HG02870 (cell line): ENCODE results near the gene ELFN2.
"Not testable (repeated sequence)": the region's sequence is repeated elsewhere in the genome, so short reads cannot be mapped to it uniquely, and the experiment has no call there.

ENCODE experiments used
- ATAC-seq: cut with Tn5 transposase; IDR thresholded peaks from one replicate; pipeline ENCODE4 v1.9.1; 2021; ENCODE audit warnings: mild to moderate bottlenecking, moderate library complexity; ENCODE audit not compliant: unreplicated experiment

ELFN2 gene

DNA sequence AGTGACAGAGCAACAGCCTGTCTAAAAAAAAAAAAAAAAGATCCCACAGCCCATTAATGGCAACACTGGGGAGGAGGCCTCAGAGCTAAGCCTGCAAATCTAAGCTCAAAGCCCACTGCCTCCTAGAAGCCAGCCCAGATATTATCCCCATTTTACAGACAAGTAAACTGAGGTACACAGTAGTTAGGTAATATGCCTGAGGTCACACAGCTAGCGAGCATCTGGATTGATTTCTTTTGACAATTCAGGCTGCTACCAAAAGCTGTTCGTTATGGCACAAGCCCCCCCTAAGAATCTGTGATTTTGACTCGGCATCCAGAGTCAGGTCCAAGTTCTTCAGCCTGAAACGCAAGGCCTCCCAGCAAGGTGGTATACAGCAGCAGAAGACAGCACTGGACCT, 13.7 kb downstream of the ELFN2 start:
- no peak for ATAC-seq

DNA sequence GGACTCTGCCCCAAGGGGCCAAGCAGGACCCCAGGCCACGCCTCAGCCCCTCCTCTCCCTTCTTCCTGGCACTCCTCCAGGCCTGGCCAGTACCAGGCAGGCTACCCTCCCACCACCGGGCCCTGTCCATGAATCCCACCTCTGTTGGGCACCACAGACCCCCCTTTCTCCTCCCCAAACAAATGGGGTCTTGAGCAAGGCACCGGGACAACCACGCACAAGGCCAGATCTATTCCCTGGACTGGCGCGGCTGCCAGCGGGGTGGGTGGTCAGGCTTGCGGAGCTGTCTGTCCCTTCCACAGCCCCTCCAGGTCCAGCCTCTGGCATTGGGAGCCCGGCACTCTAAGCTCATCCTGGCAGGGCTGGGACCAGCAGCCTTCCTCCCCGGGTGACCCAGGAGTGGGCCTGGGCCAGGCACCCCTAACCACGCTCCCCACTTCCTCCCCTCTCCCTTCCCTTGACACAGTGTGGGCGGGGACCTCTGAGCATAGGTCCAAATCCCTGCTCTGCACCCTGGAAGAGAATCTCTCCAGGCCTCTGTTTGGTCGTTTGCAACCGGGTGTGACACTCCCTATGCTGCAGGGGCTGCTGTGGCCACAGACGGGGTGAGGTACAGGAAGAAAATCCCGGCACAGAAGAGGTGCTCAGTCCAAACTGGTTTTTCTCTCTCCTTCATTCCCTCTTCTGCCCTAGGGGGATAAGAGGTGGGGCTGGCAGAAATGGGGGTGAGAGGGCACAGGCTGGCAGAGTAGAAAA, 14.6 kb downstream of the ELFN2 start:
- ATAC-seq, result no peak

DNA sequence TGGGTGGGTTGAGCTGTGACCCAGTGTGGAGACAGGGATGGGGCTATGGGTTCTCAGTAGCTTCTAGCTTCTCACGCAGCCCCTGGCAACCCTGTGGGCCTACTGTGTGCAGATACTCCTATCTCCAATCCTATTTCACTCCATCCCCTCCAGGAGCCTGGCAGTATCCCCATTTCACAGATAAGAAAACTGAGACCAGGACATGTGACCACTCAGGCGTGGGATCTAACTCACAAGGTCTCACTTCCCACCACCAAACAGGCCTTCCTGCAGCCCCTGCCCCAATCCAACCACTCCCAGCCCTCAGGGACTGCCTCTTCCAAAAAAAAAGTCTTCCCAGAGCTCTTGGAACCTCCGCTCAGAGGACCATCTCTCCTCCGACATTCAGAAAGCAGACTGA, 15.6 kb downstream of the ELFN2 start:
- ATAC-seq, result no peak

DNA sequence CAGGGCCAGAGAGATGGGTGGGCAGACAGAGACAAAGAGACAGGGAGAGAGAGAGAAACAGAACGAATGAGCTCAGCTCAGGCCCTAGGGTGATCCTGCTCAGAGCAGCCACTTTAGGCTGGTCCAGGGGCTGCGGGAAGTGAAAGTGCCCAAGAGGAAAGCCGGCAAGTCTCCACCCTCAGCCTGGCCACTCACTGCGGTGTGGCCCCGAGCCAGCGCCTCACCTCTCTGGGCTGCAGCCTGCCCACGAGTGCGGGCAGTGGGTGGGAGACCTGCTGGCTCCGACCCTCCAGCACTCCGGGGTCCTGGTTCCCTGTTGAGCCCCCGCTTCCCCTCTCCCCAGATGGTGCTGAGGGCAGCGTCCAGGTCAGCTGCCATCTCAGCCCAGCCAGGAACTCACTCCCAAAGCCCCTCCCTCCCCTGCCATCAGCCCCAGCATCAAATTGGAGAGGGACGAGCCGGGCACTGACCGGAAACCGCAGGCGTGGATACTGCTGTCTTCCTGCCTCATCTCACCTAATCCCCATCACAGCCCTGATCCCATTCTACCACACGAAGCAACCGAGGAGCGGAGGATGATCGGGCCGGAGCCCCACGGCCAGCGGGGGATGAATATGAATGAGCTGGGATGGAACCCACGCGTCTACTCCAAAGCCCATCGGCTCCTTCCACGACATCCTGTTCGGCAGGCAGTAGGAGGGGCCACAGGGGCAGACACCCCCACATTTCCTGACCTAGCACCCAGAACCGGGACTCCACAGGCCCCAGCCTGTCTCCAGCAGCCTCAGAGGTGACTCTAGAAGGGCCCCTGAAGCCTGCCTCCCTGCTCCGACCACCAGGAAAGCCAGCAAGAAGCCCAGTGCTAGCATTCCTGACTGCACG, 16.9 kb downstream of the ELFN2 start:
- ATAC-seq, result no peak

DNA sequence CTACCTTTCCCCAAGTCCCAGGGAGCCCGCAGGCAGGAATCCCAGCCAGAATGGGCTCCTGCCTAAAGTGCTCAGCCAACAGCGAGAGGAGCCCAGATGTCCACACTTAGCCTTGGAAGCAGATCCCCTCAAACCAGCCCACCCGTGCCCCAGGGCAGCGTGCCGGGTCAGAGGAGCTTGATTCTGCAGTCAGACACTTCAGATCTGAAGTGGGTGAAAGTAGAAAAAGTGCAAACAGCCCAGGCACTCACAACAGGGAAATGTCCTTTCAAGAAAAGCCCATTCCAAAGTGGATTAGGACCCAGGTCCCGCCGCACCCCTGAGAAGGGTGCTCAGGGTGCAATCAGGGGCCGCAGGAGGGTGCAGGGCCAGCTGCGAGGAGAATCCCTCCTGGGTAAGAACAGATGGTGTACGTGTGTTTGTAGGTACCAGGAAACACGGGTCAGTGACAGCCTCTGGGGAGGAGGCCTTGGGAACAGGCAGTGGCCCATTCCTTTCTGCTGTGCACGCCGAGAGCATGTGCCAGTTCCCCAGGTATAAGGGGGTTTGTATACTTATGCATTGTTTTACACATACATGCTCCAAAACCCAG, 17.7 kb downstream of the ELFN2 start:
- no peak for ATAC-seq

DNA sequence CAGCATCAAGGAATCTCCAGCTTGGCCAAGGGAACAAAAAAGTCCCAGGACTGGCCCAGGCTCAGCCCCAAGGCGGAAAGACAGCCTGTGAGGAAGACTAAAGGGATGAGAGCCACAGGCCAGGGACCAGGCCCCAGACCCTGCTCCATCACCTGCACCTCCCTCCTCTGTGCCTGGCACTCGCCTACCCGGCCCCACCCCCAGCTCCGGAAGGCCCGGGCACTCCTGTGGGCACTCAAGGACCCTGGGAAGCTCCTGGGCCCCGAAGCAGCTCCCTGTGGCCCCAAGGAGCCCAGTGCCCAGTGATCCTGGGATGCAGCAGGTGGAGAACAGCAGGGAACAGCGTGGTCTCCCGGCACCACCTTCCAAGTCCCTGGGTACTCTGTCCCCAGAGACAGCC, 18.2 kb downstream of the ELFN2 start:
- no peak for ATAC-seq

DNA sequence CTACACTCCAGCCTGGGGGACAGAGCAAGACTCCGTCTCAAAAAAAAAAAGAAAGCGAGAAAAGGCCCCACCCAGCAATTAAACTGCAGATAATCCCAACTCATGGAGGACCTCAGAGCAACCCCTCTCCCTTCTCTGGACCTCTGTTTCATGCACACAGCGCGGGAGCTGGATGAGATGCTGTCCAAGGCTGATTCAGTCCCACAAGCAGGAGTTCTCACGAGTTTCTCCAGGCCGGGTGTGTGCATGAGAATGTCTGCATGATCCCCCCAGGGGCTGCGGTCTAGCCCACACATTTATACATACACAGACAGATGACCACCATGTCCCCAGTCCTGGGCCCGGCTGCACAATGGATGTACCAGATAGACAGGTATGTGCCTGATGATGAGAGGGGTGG, 19.4 kb downstream of the ELFN2 start:
- ATAC-seq, result no peak

DNA sequence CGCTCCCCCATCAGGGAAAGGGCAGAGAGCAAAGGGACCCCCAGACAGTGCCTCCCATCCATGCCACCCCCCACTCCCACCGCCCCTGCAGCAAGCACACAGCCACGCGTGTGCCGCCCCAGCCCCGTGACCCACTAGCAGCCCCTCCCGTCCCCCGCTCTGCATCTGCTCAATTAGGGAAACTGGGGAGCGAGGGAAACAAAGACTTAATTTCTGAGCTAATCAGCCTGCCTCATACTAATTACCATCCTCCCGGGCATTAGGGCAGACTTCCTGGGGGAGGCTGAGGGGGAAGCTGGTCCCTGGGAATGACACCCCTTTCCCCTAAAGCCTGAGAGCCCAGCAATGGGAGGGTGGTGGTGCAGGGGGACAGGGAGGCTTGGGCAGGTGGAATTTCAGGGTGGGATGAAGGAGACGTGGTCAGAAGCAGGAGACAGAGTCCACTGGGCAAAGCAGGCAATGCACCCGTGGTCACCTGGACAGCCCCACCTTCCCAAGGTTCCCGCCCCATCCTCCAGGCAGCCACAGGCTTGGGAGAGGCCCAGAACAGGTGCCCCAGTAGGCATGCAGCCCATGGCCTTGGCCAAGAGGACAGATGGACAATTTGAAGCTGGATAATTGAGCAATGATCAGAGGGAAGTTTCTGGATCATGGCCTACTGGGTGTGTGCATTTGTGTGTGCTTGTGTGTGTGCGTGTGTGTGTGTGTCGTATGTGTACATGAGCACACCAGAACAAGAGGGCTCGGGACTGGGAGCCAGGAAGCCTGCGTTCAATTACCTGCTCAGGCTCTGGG, 20.6 kb downstream of the ELFN2 start:
- ATAC-seq, result no peak

DNA sequence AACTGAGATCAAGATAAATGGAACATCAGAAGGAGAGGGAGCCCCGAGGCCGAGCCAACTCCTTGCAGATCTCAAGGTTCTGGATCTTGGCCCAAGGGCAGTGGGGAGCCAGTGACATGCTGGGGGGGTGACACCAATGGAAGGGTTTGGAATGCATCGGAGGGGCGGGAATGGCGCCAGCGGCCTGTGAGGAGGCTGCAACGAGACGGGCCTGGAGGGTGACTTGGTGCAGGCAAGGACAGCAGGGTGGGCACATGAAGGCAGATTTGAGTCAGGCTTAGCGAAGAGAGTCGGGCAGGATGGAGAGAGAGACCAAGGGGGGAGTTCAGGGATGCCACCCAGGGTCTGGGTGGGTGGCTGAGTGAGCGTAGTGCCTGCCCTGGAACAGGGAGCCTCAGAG, 23.2 kb downstream of the ELFN2 start:
- no peak for ATAC-seq

DNA sequence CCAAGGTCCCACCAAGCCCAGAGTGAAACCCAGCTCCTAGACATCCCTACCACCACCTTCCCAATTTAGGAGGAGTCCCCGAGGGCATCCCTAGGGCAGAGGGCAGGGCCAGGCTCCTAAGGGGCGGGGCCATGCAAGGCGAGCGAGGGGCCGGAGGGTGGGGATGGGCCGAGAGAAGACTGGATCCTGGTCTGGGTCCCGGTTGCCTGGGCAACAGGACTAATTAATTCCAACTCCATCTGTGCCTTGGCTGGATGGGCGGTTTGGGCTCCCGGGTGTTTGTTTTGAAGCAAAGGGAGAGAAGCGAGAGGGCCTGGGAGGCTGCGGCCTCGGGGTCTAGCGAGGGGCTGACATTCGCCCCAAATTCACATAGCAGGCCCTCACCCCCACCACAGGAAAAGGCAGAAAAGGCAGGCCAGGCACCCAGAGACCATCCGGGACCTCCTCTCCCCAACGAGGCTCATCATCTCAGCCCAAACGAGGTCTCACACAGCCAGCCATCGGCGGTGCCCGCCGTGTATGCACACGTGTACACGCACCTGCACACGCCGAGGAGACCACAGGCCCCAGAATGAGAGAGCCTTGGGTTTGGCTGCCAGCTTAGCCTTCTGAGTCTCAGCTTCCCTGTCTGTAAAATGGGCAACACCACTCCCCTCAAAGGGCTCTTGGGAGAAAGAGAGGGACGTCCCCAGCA, 23.9 kb downstream of the ELFN2 start:
- ATAC-seq, result no peak

DNA sequence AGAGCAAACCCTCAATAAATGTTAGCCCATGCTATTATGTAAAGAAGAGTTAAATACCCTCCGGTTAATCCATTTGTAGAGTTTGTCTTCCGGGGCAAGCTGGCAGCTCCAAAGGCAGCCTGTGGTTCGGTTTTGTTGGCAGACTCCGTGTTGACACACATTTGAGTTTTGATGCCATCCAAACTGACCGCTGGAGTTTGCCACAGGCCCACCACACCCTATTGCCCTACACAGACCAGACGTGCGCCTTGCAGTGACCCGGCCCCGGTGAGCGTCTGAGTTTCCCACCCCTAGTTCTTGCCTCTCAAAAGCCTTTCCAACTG, 25.1 kb downstream of the ELFN2 start:
- no peak for ATAC-seq

DNA sequence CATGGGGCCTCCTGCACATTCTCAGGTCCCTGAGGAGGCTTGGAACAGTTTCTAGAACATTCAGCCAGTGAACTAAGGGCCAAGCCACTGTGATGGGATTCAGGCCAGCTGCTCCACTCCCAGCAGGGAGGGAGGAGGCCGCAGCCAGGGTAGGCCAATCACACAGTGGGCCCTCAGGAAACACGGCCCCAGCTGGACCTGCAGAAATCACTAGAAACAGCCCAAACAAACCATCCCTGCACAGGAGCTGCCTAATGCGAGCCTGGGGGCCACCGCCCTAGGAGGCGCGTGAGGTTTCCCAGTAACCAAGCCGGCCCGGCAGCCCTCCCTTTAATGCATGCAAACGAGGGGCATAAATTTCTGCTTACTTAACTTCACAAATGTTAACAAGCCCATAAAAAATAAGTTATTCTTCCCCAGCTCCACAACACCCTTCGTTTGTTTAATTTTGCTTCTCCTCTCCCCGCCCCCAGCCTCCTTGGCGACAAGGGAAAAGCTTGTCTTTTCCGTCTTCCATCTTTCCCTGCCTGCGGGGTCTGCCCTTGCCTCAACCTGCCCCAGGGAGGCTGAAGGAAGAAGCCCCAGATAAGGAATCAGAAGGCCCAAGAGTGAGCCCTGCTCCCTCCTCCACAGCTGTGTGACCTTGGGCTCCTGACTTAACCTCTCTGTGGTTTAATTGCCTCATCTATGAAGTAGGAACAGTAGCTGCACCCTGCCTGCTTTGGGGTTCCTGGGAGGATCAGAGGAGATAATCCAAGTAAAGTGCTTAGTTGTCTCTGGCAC, 25.7 kb downstream of the ELFN2 start:
- no peak for ATAC-seq

DNA sequence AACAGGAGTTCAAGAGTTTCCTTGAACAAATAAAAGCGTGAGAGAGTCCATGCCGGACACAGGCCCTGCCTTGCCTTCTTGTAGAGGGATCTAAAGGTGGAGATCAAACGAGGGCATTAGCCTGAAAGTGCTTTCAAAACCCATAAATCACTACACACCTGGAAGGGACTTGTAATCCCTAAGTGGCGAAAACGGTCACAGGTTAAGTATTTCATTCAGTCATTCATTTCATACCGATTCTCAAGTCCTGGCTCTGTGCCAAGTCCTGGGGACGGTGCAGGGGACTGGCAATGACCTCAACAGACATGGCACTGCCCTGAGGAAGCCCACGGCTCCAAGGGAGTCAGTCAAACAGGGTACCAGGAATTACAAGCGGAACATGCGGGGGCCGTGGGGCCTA, 26.6 kb downstream of the ELFN2 start:
- ATAC-seq, result no peak

DNA sequence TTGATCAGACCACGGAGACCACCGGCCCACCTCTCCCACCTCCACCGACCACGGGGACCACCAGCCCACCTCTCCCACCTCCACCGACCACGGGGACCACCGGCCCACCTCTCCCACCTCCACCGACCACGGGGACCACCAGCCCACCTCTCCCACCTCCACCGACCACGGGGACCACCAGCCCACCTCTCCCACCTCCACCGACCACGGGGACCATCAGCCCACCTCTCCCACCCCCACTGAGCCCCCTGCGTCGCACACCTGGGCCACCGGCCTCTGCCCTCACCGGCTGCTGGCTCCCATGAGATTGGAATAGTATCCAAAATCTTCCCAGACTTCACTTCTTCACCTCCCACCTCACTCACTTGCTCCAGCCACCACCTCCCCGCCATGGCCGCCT, 27.8 kb downstream of the ELFN2 start:
- ATAC-seq, result not testable (repeated sequence)

DNA sequence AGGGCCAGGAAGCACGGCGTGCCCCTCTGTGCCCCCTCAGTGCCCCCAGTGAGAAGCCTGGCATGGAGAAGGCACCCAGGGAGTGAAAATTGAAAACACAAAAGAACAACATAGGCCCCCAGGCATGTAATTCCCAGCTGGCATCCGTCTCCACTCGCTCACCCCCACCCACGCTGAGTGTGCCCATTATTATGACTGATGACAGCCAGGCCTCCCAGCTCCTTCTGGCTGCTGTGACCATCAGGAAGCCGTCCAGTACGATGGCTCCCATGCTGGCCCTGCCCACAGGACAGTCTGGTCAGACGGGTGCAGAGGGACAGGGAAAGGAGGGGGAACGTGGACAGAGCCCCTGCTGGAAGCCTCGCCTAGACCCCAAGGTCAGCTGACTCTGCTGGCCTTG, 30.1 kb downstream of the ELFN2 start:
- no peak for ATAC-seq

DNA sequence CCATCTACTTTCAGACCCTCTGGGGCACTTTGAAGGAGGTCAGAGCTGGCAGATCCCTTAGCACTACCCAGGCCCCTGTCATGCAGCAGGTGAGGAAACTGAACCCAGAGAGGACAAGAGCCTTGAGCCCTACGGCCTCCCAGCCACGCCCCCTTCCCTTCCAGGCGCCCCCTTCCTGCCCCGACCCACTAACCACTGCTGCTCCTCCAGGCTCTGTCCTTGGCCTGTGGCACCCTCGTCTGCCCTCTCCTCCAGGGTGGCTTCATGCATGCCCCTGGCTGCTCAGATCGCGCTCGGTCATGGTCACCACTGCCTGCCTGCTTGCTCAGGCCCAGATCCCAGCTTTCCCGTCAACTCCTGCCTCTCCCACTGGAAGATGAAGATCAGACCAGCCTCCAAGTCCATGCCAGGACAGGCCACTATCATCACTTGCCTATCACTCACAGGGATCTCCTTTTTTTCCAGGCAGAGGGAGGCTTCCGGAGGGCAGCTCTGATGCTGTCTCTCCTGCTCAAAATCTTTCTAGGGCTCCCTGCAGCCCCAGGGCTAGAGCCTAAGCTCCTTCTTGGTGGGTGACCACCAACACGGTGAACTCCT, 30.7 kb downstream of the ELFN2 start:
- ATAC-seq, result no peak

DNA sequence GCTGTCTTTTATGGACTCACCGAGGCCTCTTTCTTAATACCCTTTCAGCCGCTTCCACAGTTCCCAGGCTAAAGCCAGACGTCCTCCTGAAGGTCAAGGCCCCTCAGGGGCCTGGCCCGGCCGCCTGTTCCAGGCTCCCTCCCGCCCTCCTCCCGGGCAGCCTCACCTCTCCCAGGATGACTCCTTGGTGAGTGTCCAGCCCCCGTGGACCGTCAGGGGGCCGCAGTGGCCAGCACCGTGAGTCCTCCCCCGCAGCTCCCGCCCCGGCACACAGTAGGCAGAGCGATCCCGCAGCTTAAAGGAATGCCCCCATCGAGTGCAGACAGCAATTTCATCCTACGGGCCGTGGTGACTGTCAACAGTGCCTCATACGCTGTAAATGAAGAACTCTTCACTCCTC, 32.9 kb downstream of the ELFN2 start:
- no peak for ATAC-seq

DNA sequence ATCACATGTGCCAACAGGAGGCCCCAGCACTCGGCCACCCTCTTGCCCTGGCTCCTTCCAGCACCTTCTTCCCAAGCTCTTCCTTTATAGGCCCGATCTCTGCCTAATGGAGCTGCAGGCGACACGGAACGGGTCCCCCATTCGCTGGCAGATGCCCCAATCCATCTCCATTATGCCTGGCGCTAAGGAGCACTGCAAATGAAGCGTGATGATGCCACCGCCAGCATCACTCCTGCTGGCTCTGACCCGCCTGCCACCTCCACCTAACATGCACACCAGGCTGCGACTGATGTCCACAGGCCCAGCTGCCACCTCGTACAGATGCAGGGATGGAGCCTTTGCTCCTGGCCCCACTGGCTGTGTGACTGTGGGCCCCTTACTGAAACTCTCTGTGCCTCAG, 33.5 kb downstream of the ELFN2 start:
- ATAC-seq, result no peak

DNA sequence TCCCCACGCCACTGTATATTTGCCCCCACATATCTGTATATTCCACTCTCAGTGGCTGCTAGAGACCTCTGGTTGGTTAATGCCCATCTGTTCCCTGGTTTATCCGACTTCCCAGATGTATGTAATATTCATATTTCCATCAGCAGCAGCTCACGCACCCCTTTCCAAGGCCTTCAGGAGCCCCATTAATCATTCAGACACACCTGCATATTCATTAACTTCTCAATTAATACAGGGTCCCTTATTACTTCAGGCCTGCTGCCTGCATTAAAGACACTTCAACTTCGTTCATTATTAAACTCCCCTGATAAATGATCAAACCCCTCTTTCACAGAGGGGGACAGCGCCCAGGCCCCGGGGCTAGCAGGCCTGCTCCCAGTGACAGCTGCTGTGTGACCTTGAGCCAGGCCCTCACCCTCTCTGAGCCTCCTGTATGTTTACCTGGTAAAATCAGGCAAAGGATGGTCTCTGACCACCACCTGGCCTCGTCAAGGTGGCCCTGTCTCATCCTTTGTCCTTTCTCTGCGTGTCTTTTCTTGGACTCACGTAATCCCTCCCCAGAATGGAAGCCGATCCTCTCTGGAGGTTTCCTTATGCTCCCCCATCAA, 34.5 kb downstream of the ELFN2 start:
- no peak for ATAC-seq
